ENCODE data around the gene CDK11A. TPM values are rescaled to one million over a fixed set of nuclear protein-coding genes. Genes with fewer than 3 reads are reported as not detected.
"Not testable (repeated sequence)": the region's sequence is repeated elsewhere in the genome, so short reads cannot be mapped to it uniquely, and the experiment has no call there.

CDK11A gene
- total RNA-seq, 2 experiments from 2014 or later, result 64.2 to 65.0 TPM

DNA sequence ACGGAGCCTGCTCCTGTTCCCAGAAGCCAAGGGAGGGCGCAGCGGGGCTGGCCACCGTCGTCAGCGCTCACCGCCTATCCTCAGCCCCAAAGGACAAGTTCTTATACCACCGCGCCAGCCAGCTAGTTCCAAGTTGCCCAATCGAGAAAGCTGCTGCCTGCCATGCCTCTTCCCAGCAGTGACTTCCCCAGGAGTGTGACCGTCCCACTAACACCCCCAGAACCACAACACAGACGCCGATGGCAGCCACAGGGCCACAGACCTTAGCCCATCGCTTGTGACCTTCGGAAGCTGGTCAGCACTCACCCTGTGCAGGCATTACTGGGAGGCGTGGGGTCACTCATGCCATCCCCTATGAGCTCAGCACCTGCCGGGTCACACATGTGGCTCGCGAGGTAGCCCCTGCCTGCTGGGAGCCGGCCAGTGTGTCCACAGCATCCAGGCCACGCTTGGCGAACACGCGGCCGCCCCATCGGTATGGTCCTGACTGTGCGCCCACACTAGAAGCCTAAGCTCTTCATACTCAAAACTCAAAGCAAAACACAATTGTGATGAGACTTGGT, 34.0 kb upstream of the CDK11A start:
- H3K36me3 Mint-ChIP-seq, result peaks cover 8% of the 10 kb centered on the region
- H3K27me3 Mint-ChIP-seq, result no peaks in the 10 kb centered on the region
- no peak overlapping the region for H3K4me3 Mint-ChIP-seq
- peaks cover 1% of the 10 kb centered on the region for H3K4me1 Mint-ChIP-seq
- DNase-seq, result no peak
- H3K9me3 Mint-ChIP-seq, result no peaks in the 10 kb centered on the region
- no peak overlapping the region for H3K27ac Mint-ChIP-seq

DNA sequence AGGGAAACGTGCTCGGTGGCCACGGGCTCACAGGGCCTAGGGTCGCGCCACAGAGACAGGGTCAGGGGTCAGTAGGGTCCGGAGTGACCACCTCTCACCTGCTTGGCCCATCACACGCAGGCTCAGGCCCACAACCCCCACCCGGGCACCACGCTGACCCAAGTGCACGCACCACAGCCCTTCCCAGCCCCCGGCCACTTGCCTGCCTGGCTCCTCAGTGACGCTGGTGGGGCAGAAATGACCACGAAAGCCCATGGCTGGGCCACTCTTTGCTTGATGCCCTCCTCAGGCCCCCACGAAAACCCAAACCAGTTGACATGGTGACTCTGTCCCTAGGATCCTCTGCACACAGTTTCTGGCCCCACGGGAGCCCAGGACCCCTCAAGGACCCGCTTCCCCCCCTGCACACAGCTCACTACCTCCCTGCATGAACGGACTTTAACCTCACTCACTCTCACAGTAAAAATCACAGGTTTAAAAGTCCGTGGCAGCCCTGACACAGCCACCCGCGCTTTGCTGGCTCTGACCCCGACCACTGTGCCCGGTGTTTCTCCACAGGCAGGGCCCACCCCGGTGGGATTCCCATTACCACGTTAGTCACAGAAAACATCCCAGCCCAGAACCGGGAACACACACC, 33.4 kb upstream of the CDK11A start:
- no peak overlapping the region for H3K4me3 Mint-ChIP-seq
- no peaks in the 10 kb centered on the region for H3K9me3 Mint-ChIP-seq
- H3K36me3 Mint-ChIP-seq, result peaks cover 8% of the 10 kb centered on the region
- H3K27ac Mint-ChIP-seq, result no peak overlapping the region
- H3K27me3 Mint-ChIP-seq, result no peaks in the 10 kb centered on the region
- H3K4me1 Mint-ChIP-seq, result peaks cover 1% of the 10 kb centered on the region
- DNase-seq, result no peak

DNA sequence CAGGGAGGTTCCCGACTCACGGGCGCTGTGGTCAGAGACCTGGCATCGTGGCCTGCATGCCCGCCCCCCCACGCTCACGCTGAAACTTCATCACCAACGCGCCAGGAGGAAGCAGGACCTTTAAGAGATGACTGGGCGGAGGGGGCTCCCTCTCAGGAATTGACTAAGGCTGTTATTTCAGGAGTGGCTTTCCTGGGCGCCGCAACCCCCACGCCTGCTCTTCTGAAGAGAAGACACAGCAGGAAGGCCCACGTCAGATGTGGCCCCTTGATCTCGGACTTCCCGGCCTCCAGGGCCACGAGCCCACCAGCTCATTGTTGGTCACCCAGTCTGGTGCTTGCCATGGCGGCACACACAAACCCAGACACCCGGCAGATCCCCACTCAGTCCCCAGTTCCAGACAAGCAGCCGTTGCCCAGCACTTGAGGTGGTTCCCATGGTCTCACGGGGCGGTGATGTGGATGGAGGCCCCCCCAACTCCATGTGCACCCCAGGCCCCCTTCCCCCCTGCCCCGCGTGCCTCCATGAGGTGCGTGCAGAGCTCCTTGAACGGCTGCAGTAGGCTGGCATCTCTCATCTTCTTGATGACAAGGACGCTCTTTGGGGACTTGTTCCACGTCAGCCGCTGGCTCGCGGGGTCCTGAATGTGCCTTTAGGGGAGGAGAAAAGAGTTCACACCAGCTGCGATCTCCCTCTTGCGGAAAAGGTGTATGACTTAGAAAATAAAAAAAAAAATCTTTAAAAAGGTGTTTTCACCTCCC, 32.7 kb upstream of the CDK11A start:
- H3K4me1 Mint-ChIP-seq, result peaks cover 1% of the 10 kb centered on the region

DNA sequence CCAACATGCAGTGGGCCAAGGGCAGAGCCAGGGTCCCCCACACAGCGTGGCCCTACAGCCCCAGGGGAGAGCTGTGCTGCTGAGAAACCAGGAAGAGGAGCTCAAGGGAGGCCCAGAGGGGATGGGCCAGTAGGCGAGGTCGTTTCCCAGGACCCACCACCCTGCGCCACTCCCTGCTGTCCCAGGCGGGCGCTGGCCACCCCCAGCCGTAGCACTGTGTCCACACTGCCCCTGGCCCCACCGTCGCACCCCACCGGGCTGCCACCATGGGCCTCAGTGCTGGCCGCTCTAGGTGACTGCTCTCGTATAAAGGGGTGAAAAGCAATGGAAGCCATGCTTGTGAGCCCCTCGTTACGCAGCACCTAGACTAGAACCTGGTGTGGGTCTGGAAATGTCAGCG, 31.7 kb upstream of the CDK11A start:
- Mint-ChIP-seq H3K4me1 (peaks cover 1% of the 10 kb centered on the region), H3K27ac (no peak overlapping the region), H3K9me3 (no peaks in the 10 kb centered on the region), H3K27me3 (no peaks in the 10 kb centered on the region), H3K36me3 (peaks cover 8% of the 10 kb centered on the region), H3K4me3 (no peak overlapping the region)
- no peak for DNase-seq

More for the DNA sequence above, 32.7 kb upstream of the CDK11A start:
- DNase-seq, result no peak
- Mint-ChIP-seq H3K27me3 (no peaks in the 10 kb centered on the region), H3K4me3 (no peak overlapping the region), H3K9me3 (no peaks in the 10 kb centered on the region), H3K36me3 (peaks cover 8% of the 10 kb centered on the region), H3K27ac (no peak overlapping the region)

DNA sequence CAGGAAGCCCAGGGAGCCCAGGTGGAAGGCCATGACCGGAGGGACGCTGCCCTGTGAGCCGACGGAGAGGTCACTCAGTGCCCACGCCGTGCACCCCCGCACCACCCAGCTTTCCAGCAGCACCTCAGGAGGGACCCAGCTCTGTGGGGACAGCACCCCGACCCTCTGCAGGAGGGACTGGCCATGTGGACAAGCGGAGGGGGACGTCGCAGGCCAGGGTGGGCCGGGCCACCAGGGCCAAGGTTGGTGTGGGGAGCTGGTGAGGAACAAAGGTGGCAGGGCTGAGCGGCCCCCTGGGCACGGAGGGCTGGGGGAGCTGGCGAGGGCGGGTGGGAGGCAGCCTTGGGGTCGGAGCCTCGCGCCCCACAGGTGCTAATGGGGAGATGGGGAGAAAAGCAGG, 31.3 kb upstream of the CDK11A start:
- Mint-ChIP-seq H3K27ac (no peak overlapping the region), H3K4me3 (no peak overlapping the region), H3K9me3 (no peaks in the 10 kb centered on the region), H3K36me3 (peaks cover 8% of the 10 kb centered on the region), H3K4me1 (peaks cover 1% of the 10 kb centered on the region), H3K27me3 (no peaks in the 10 kb centered on the region)
- no peak for DNase-seq

DNA sequence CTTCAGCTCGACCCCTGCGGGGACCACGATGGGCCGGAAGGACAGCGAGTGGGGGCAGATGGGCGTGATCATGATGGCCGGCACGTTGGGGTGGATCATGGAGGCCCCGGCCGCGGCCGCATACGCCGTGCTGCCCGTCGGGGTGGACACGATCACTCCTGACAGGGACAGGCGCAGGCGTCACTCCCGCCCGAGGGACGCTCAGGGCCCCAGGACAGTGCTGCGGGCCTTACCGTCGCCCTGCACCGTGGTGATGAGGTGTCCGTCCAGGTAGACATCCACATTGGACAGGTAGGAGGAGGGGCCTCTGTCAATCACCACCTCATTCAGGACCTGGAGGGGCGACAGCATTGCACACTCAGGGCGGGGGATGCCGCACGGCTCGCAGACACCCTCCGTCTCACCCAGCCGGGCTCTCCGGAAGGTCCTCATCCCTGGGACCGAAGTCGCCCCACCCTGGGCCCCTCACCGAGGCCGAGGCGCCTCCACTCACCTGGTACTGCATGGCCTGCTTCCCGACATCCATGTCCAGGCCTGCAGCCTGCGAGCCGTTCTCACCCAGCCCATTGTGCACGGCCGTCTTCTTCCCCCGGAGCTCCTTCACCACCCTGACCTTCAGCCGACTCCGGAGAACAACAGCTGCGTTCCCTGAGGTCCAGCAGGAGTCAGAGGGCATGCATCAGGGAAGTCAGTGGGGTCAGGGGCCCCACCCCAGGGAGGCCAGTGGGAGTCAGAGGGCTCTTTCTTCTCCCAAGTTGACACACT, 30.1 kb upstream of the CDK11A start:
- peaks cover 1% of the 10 kb centered on the region for H3K4me1 Mint-ChIP-seq
- H3K27ac Mint-ChIP-seq, result no peak overlapping the region
- DNase-seq, result no peak
- H3K27me3 Mint-ChIP-seq, result no peaks in the 10 kb centered on the region
- peaks cover 8% of the 10 kb centered on the region for H3K36me3 Mint-ChIP-seq
- no peak overlapping the region for H3K4me3 Mint-ChIP-seq
- H3K9me3 Mint-ChIP-seq, result no peaks in the 10 kb centered on the region

DNA sequence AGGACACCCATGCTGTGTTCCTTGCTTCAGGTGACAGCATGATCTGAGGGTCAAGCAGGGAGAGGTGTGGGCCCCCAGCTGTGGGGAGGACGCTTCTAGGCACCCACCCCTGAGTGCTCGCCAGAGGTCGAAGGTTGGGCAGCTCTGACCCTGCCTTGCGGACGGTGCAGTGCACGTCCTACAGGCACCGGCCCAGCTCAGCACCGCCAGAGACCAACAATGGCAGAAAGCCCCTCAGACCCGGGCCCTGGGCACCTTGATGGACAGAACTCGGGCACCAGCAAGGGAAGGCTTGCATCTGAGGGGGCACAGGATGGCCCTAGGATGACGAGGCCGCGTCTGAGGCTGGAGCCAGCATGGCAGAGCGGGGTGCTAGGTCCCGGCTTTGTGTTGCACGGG, 29.4 kb upstream of the CDK11A start:
- Mint-ChIP-seq H3K36me3 (peaks cover 8% of the 10 kb centered on the region), H3K4me1 (peaks cover 2% of the 10 kb centered on the region), H3K27me3 (no peaks in the 10 kb centered on the region), H3K4me3 (no peak overlapping the region), H3K9me3 (no peaks in the 10 kb centered on the region), H3K27ac (no peak overlapping the region)
- DNase-seq, result no peak

DNA sequence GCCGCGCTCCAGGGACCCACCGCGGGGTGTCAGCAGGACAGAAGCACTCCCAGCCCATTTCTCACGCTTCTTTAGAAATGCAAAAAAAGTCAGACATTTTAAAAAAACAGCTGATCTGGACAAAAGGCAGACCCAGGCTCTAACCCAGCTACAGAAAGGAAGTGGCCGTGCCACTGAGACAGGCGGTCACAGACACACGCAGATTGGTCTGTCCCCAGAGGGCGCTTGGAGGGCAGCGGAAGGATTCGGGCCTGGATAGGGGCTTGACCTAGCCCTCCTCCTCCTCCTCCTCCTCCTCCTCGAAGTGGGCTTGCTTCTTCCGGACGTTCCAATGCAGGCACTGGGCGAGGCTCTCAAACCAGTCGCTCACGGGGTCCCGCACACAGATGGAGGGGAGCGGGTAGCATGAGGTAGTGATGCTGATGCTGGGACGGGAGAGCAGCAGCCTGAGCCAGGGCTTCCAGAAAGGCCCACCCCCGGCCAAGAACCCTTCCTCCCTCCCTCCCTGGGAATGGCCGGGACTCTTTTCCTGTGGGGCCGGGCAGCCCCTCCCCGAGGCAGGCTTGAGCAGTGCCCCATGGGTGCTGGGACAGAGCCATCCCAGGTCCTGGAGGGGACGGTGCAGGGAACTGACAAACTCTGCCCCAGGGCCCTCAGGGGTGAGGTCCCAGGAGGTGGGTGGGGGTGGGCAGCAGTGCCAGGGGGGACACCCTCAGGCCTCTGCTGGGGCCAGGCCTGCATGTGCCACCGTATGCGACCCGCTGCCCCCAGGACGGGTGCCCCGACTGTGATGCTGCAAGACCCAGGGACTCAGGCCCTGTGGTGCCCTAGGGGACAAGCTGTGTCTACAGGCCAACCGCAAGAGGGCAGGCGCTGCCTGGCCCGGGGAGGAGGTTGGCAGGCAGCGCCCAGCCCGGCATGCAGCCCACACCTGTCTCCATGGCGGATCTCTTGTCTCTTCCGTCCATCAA, 28.8 kb upstream of the CDK11A start:
- Mint-ChIP-seq H3K4me3 (no peak overlapping the region), H3K36me3 (peaks cover 8% of the 10 kb centered on the region), H3K27me3 (no peaks in the 10 kb centered on the region), H3K9me3 (no peaks in the 10 kb centered on the region), H3K27ac (no peak overlapping the region), H3K4me1 (peaks cover 5% of the 10 kb centered on the region)
- DNase-seq, result no peak

DNA sequence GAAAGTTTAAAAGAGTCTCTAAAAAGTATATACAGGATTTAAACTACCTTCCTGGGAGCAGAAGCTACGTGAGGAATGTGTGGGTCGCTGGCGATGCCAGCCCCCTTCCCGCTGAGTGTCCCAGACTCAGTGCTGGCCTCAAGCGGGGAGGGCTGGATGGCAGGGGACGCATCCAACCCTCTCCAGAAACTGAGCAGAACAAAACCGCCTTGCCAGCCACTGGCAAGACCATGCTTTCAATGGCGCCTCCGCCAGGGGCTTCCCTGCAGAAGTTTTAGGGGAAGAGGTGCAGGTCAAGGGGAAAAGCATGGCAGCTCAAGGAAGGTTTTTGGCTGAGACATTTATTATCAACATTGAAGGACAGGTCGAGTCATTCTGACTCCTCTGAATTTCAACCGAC, 28.0 kb upstream of the CDK11A start:
- H3K4me3 Mint-ChIP-seq, result no peak overlapping the region

DNA sequence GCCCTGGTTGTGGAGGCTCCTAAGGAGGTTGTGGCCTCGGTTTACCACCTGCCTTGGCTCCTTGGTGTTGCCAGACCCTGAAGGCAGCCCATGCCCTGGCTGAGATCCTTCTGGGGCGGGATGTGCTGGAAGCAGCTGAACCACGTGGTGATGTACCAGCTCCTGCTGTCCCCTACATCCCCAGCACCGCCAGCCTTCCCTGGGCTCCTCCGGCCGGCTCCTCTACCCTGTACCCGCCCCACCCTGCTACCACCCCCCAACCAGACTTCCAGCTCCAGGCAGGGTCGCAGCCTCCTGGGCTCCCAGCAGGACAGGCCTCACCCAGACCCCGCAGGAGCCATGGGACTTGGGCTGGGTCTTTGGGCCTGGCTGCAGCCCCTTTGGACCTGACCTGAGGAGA, 25.8 kb upstream of the CDK11A start:
- not testable (repeated sequence) for H3K4me1 Mint-ChIP-seq, H3K4me3 Mint-ChIP-seq, H3K9me3 Mint-ChIP-seq

More for the DNA sequence above, 28.0 kb upstream of the CDK11A start:
- DNase-seq, result no peak
- no peaks in the 10 kb centered on the region for H3K9me3 Mint-ChIP-seq
- peaks cover 5% of the 10 kb centered on the region for H3K4me1 Mint-ChIP-seq
- H3K27me3 Mint-ChIP-seq, result no peaks in the 10 kb centered on the region
- no peak overlapping the region for H3K27ac Mint-ChIP-seq
- peaks cover 8% of the 10 kb centered on the region for H3K36me3 Mint-ChIP-seq

DNA sequence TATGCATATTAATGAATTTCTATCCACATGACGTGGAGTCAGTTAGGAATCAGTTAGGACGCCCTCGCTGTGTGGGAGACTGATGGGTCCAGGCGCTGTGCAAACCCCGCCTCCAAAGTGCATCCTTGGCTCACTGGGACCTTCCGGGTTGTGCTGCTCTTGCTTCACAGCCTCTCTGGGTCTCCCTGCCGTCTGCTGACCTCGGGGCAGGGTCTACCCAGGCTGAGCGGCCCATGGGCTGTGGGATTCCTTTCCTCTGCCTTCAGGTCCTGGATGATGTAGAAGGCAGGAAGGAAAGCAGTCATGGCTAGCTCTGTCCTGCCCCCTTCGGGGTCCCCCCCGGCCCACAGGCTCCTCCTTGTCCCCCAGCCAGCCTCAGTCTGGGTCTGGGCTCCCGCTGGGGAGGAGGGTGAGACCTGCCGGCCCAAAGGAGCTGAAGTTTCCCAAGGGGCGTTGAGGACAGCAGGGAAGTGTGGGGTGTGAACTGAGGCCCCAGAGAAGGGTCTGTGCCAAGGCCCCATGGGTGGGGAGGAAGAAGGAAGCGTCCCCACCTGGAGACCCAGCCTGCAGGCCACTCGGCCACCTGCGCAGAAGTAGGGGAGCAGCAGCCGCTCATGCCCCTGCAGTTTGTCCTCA, 24.6 kb upstream of the CDK11A start:
- no peak for DNase-seq
- Mint-ChIP-seq H3K4me1 (peaks cover 5% of the 10 kb centered on the region), H3K9me3 (no peaks in the 10 kb centered on the region), H3K36me3 (no peaks in the 10 kb centered on the region), H3K27ac (no peak overlapping the region), H3K4me3 (peak overlapping the region; percentile 34), H3K27me3 (no peaks in the 10 kb centered on the region)

More for the DNA sequence above, 25.8 kb upstream of the CDK11A start:
- not testable (repeated sequence) for H3K27ac Mint-ChIP-seq, H3K27me3 Mint-ChIP-seq, H3K36me3 Mint-ChIP-seq, DNase-seq

DNA sequence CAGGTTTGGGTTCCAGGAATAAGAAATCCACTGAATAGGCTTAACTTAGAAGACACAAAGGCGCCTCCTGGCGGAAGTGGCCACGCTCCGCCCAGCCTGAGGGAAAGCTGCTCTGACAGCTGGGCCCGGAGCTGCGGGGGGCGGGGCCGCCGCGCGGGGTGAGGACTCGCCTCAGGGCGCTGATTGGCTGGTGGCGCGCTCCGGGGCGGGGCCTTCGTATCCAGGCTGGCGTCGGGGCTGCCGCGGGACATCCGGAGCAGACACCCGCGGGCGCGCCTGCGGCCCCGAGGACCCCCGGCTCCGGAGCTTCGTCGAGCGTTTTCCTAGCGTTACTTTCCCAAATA, 22.4 kb upstream of the CDK11A start:
- not testable (repeated sequence) for H3K27me3 Mint-ChIP-seq, H3K4me1 Mint-ChIP-seq, DNase-seq, H3K27ac Mint-ChIP-seq, H3K9me3 Mint-ChIP-seq, H3K36me3 Mint-ChIP-seq
- H3K4me3 Mint-ChIP-seq, result peak overlapping the region; percentile 22

DNA sequence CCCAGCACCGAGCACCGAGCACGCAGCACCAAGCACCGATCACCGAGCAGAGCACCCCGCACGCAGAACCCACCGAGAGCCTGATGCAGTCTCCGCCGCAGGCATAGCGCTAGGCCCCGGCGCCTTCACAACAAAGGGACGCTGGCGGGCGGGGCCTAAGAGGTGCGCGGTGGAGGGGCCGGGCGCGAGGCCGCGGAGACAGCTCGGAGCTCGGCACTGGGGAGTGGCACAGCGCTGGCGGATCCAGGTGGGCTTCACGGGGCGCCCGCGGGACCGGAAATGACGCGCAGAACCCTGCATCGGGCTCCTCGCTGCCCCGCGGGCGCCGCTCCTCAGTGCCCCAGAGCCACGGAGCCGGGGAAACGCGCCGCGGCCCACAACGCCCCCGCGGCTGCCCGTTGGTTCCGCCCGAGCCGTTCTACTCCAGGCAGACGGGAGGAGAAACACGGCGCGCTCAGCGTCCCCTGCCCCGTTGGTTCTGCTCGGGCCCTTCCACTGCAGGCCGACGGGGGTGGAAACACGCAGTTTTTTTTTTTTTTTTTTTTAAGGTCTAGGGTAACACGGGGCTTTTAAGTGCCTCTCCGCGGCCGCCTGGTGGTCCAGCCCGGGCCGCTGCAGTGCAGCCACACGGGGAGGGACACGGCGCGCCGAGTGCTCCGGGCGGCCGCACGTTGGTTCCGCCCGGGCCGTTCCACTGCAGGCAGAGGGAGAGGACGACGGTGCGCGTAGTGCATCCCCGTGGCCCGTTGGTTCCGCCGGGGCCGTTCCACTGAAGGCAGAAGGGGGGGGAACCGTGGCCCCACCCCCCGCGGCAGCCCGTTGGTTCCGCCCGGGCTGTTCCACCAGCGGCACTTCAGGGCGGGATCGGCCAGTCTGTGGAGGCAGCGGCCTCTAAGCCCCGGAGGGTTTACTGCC, 21.8 kb upstream of the CDK11A start:
- Mint-ChIP-seq H3K4me3 (peak overlapping the region; percentile 69), H3K27ac (peak overlapping the region; percentile 90)
- H3K36me3 Mint-ChIP-seq, H3K4me1 Mint-ChIP-seq, H3K27me3 Mint-ChIP-seq, H3K9me3 Mint-ChIP-seq: not testable (repeated sequence)
- peak; percentile 89 for DNase-seq
